Thyroid gland (tissue), 4 donors: Measurements from ENCODE around the gene LAMA2.

Source experiments
- POLR2A ChIP-seq, 2 donors: fragments of 450-650 bp; IDR thresholded peaks; one replicate each; pipeline ENCODE4 v1.6.1; 2017; ENCODE audit warnings: antibody characterized with exemption in 2 of 2, mild to moderate bottlenecking in 2 of 2, moderate library complexity in 1 of 2
- TF ChIP-seq, protein P1 (sequence below), 6 experiments: fragments of 200-600 bp in 3 of 6; fragments of 450-650 bp in 3 of 6; sonication (generic) in 3 of 6; IDR thresholded peaks; one replicate each; pipeline ENCODE4 v1.5.1; 2016 to 2019; ENCODE audit warnings: antibody characterized with exemption in 6 of 6, mild to moderate bottlenecking in 2 of 6, inconsistent platforms in 1 of 6, moderate library complexity in 1 of 6

DNA sequence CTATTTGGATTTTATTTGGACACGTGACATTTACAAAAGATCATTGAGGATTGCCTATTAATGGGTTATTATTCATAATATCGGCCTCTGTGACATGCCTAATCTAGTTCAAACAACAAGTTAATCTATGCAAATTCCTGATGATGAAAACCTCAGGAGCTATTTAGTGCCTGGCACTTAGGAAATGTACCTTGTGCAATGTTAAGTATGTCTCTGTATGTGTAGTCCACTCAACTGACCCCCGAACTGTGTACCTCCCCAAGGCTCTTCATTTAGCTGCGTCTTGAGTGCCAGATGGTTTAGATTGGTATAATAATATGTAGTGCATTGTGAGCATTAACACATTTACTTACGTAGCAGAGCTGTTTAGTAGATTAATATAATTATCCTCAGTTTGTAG, 6.9 kb downstream of the LAMA2 start:
- TF ChIP-seq, protein P1, sequence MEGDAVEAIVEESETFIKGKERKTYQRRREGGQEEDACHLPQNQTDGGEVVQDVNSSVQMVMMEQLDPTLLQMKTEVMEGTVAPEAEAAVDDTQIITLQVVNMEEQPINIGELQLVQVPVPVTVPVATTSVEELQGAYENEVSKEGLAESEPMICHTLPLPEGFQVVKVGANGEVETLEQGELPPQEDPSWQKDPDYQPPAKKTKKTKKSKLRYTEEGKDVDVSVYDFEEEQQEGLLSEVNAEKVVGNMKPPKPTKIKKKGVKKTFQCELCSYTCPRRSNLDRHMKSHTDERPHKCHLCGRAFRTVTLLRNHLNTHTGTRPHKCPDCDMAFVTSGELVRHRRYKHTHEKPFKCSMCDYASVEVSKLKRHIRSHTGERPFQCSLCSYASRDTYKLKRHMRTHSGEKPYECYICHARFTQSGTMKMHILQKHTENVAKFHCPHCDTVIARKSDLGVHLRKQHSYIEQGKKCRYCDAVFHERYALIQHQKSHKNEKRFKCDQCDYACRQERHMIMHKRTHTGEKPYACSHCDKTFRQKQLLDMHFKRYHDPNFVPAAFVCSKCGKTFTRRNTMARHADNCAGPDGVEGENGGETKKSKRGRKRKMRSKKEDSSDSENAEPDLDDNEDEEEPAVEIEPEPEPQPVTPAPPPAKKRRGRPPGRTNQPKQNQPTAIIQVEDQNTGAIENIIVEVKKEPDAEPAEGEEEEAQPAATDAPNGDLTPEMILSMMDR (IDR thresholded peaks at IDR 0.05), result no peak
- TF ChIP-seq POLR2A (IDR thresholded peaks at IDR 0.05), result no peak
